ENCODE data around the gene TXK.

TXK gene

GRCh38 chr4:48043504-48043903 lies 90.5 kb downstream of the TXK start:
- no peak for TF ChIP-seq CTCF (conservative IDR thresholded peaks at IDR 0.05; ENCODE audit: low read depth, low read length)
- Histone ChIP-seq H3K79me2 (ENCODE audit: insufficient read depth, low read depth) (no peaks in the 10 kb centered on the region), H3K4me2 (no peak overlapping the region), H3K4me3 (IDR thresholded peaks at IDR 0.05; ENCODE audit: insufficient read depth, low read depth, low read length) (no peak overlapping the region), H3K27ac (no peak overlapping the region), H3K36me3 (ENCODE audit: insufficient read depth) (no peaks in the 10 kb centered on the region), H4K20me1 (ENCODE audit: insufficient read depth) (no peaks in the 10 kb centered on the region), H3K9ac (no peak overlapping the region), H3K27me3 (ENCODE audit: insufficient read depth, low read depth) (peaks cover 18% of the 10 kb centered on the region), H2AFZ (ENCODE audit: low read depth) (no peak overlapping the region), H3K4me1 (ENCODE audit: low read depth, poor library complexity, severe bottlenecking) (peaks cover 8% of the 10 kb centered on the region)

- Histone ChIP-seq H3K4me1 (ENCODE audit: low read depth, poor library complexity, severe bottlenecking) (peaks cover 8% of the 10 kb centered on the region), H3K36me3 (ENCODE audit: insufficient read depth) (no peaks in the 10 kb centered on the region), H2AFZ (ENCODE audit: low read depth) (no peak overlapping the region), H3K4me2 (no peak overlapping the region), H3K27me3 (ENCODE audit: insufficient read depth, low read depth) (peaks cover 13% of the 10 kb centered on the region), H3K9ac (no peak overlapping the region), H3K27ac (no peak overlapping the region), H3K79me2 (ENCODE audit: insufficient read depth, low read depth) (no peaks in the 10 kb centered on the region), H4K20me1 (ENCODE audit: insufficient read depth) (no peaks in the 10 kb centered on the region), H3K4me3 (IDR thresholded peaks at IDR 0.05; ENCODE audit: insufficient read depth, low read depth, low read length) (no peak overlapping the region)
- TF ChIP-seq CTCF (conservative IDR thresholded peaks at IDR 0.05; ENCODE audit: low read depth, low read length) = no peak
Measured at GRCh38 chr4:48042979-48043461, 91.0 kb downstream of the TXK start.

- H3K27me3 ChIP-seq (ENCODE audit: insufficient read depth, low read depth) = peaks cover 6% of the 10 kb centered on the region
- H3K4me2 ChIP-seq = no peak overlapping the region
- no peak overlapping the region for H3K27ac ChIP-seq
- no peaks in the 10 kb centered on the region for H4K20me1 ChIP-seq (ENCODE audit: insufficient read depth)
- H3K9ac ChIP-seq = no peak overlapping the region
- no peaks in the 10 kb centered on the region for H3K4me1 ChIP-seq (ENCODE audit: low read depth, poor library complexity, severe bottlenecking)
- no peaks in the 10 kb centered on the region for H3K79me2 ChIP-seq (ENCODE audit: insufficient read depth, low read depth)
- H3K36me3 ChIP-seq (ENCODE audit: insufficient read depth) = no peaks in the 10 kb centered on the region
- H3K4me3 ChIP-seq (IDR thresholded peaks at IDR 0.05; ENCODE audit: insufficient read depth, low read depth, low read length) = no peak overlapping the region
- no peak for TF ChIP-seq CTCF (conservative IDR thresholded peaks at IDR 0.05; ENCODE audit: low read depth, low read length)
- no peak overlapping the region for H2AFZ ChIP-seq (ENCODE audit: low read depth)
Measured at GRCh38 chr4:48041535-48042137, 92.4 kb downstream of the TXK start.

GRCh38 chr4:48039561-48039960 lies 94.5 kb downstream of the TXK start:
- no peak overlapping the region for H3K4me3 ChIP-seq (IDR thresholded peaks at IDR 0.05; ENCODE audit: insufficient read depth, low read depth, low read length)
- TF ChIP-seq CTCF (conservative IDR thresholded peaks at IDR 0.05; ENCODE audit: low read depth, low read length) = no peak

More at GRCh38 chr4:48039561-48039960, 94.5 kb downstream of the TXK start:
- Histone ChIP-seq H4K20me1 (ENCODE audit: insufficient read depth) (no peaks in the 10 kb centered on the region), H2AFZ (ENCODE audit: low read depth) (no peak overlapping the region), H3K27ac (no peak overlapping the region), H3K79me2 (ENCODE audit: insufficient read depth, low read depth) (no peaks in the 10 kb centered on the region), H3K36me3 (ENCODE audit: insufficient read depth) (no peaks in the 10 kb centered on the region), H3K4me1 (ENCODE audit: low read depth, poor library complexity, severe bottlenecking) (no peaks in the 10 kb centered on the region), H3K9ac (no peak overlapping the region), H3K27me3 (ENCODE audit: insufficient read depth, low read depth) (no peaks in the 10 kb centered on the region), H3K4me2 (no peak overlapping the region)

Data from KMS-11 (cell line).